Occipital lobe (tissue), 2 donors: ENCODE results near the gene PFKFB2. TPM values are rescaled to one million over a fixed set of nuclear protein-coding genes. Genes with fewer than 3 reads are reported as not detected.

Experiments
- DNase-seq: peaks from one replicate; lab custom pipeline; 2025; lab: John Stamatoyannopoulos, UW
- total RNA-seq: library from RNA; depleted of rRNA; stranded (reverse); fragments of >200 nt; gene quantifications from one replicate; pipeline ENCODE4 v1.2.3, GENCODE V29; 2014

Gene PFKFB2
- total RNA-seq, 1 donor from 2014 or later: 13.6 TPM

DNA sequence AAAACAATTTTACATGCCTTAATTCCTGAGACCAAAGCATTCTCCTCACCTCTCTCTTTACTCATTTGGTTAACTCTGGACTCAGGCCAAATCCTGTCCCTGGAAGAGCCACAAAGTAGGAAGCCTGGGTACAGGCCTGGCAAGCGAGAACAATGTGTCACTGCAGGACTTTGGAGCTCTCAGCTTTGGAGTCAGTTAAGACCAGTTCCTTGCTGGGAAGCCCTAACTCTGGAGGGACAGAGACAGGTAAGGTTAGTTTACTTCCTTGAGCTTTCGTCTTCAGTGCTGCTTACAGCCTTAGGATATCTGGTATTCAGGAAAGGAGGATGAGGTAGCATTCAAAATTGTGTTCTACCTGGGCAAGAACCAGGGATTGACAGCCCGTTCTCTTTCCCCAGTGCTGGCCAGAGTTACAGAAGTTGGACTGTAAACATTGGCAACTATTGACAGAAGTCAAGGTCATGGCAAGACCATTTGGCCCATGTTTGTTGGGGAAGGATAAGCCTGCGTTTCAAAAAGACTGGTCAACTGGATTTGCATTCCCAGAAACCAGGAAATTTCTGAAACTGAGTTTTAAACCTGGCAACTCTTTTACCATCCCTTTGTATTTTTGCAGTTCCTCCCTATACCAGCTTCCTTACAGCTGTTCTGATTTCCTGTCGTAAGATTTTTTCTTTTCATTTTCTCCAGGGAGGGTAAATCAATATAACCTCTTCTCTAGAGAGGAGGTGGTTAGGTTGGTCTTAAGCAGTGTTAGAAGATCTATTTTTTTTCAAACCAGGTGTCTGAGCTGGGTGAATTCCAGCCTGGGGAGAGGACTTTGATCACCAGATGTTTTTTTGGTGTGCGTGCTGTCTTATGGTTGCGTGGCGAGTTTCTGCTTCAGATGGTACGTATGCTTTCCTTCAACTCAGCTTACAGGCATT is 35.9 kb downstream of the PFKFB2 start, which contains the start of gene C4BPB:
TSS of gene C4BPB (plus strand) at position 160 of the 926 bp plus-strand sequence. CDS start at position 832, 672 bp downstream.
- DNase-seq: no peak

DNA sequence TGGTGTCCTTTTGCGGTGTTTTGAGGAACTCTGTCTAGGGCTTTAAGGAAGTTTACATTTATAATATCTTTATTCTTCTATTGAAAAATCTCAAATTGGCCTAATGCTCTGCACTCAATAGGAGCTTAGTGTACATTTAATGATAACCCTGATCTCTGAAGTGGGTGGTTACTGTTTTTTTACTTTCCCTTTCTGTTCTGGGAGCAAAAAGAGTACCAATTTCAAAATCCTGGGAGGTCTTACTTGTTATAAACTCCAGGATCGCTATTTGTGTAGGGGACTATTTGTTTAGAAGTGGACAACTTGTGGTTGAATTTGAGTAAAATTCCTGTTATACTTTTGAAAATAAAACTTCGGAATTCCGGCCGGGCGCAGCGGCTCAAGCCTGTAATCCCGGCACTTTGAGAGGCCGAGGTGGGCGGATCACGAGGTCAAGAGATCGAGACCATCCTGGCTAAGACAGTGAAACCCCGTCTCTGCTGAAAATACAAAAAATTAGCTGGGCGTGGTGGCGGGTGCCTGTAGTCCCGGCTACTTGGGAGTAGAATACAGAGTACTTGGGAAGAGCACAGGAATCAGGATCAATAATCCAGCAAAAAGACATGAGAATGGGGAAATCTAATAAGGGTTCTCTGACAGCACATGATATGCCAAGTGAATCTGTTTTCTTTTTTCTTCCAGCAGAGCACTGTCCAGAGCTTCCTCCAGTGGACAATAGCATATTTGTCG is 36.7 kb downstream of the PFKFB2 start:
- DNase-seq: no peak

DNA sequence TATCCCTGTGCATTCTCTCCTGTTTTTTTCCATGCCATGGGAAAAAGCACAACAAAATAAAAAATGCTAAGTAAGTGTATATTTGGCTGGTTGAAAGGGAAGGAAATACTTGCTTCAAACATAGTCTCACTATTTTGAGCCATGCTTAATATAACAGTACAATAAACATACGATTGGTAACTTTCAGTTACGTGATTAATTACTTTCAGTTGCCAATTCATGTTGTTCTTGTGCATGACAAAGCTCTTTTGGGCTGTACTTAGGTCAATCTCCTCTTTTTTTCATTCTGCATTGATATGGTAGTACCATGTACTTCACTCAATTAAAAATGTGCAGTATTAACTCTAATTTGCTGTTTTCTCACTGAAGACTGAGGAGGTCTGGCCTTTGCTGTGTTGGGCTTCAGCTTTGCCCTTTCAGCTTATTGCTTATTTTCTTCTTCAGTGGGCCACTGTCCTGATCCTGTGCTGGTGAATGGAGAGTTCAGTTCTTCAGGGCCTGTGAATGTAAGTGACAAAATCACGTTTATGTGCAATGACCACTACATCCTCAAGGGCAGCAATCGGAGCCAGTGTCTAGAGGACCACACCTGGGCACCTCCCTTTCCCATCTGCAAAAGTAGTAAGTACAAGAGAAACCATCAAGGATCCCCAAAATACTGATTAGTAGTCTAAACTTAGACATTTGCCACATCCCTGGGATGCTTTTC is 38.3 kb downstream of the PFKFB2 start:
- DNase-seq: no peak

DNA sequence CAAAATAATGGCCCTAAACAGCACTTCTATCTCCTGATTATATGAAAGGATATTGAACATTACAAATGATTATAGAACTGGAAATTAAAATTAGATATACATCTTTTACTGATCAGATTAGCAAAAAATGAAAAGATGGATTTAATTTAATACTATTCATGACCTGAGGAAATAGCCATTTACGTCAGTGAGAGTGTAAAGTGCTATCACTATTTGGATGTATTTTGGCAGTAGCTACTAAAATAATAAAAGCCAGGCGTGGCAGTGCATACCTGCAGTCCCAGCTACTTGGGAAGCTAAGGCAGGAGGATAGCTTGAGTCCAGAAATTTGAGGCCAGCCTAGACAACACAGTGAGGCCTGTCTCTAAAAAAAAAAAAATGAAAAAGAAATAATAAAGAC is 40.9 kb downstream of the PFKFB2 start:
- DNase-seq: no peak

DNA sequence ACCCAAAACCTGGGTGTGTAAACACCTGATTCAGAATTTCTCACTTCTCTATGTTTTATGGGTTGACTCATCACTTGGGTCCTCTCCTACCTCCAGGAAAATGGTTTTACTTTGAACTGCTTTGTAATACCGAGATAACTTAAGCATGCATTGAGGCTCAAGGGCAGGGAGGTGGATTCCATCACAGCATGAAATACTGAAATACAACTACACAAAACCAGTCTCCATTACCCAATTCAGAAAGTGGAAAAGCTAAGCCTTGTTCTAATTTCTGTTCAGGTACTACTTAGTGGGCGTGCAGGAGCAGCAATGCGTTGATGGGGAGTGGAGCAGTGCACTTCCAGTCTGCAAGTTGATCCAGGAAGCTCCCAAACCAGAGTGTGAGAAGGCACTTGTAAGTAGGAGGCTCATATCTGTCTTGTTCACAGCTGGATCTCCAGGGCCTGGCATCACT is 44.8 kb downstream of the PFKFB2 start:
- no peak for DNase-seq

DNA sequence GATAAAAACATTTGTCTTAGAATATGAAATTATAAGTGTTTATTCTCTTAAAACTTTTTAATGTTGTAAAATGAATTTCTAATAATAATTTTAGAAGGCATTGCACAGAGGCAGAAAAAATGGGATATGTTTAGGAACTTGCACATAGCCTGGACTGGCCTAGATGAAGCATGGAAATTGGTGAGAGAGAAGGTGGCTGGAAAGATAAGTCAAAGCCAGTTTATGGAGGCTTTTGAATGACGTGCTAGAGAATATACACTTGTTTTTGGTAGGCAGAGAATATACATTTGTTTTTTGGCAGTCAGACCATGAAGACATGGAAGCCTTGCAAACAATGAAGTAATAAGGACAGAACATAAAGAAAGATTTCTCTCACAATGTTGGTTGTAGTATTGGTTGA is 48.6 kb downstream of the PFKFB2 start:
- DNase-seq: no peak

DNA sequence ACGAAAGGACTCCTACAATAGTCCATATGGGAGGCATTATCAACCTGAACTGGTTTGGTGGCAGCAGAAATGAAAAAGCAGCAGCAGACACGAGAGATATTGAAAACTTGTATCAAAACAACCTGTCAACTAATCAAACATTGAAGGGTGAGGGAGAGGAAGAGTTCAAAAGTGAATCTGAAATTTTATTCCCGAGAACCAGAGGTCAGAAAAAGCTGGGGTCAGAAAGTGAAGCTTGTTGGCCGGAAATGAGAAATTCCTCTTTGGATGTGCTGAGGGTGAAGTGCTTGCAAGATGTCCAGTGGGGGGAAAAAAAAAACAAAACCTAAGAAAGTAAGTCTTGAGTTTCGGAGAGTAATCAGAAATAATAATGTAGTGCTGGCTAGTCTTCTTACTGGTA is 49.1 kb downstream of the PFKFB2 start:
- no peak for DNase-seq

DNA sequence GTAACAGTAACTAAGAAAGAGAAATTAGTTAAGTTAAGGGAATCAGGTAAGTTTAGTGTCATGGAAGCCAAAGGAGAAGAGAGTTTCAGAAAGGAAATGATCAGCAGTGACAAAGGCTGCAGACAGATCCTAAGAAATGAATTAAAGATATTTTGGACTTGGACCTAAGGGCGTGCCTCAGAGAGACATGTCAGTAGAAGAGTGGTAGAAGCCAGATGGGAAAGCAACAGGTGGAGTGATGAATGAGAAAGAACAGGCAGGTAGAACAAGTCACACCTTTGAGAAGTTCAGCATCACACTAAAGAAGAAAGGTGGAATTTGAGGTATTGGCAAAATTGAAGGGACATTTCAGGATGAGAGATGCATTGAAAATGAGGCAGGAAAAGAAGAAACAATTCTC is 49.6 kb downstream of the PFKFB2 start:
- DNase-seq: no peak

DNA sequence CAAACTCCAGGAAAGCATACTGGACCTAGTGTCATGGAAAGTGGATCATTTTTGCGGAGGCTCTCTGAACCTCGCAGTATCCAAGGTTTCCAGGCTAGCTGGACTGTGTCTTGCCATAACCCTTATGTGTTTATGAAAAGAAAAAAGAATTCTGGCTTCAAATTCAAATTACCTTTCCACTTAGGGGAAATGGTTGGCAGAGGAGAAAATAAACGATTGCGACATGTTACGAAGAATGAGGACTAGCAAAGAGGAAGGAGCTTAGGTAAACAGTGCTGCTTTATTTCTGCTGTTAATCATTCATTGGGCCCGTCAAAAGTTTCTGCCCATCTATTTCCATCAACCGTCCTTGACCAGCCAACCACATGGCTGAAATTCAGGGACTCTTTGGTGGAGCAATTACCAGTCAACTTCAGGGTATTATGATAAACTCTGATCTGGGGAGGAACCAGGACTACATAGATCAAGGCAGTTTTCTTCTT is 50.9 kb downstream of the PFKFB2 start, which contains the start of gene C4BPA:
TSS of gene C4BPA (plus strand) at position 342 of the 482 bp plus-strand sequence. CDS start 8,793 bp downstream, outside the sequence.
- no peak for DNase-seq

DNA sequence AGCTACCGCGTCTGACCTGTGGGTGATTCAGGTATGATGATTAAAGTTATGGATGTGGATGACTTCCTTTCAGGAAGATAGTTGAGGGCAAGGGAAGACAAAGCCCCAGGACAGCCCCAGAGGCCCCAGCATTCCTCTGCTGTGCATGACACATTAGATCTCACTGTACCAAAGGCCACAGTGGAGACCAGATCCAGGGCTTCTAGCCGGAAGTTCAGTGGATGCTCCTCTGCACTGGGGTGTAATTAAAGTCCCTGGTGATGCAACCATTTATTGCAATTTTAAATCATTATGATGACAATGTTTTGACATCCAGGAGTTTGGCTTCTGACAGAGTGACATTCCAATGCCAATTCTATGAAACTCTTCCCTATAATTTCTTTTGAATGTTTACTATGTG is 55.9 kb downstream of the PFKFB2 start:
- no peak for DNase-seq

DNA sequence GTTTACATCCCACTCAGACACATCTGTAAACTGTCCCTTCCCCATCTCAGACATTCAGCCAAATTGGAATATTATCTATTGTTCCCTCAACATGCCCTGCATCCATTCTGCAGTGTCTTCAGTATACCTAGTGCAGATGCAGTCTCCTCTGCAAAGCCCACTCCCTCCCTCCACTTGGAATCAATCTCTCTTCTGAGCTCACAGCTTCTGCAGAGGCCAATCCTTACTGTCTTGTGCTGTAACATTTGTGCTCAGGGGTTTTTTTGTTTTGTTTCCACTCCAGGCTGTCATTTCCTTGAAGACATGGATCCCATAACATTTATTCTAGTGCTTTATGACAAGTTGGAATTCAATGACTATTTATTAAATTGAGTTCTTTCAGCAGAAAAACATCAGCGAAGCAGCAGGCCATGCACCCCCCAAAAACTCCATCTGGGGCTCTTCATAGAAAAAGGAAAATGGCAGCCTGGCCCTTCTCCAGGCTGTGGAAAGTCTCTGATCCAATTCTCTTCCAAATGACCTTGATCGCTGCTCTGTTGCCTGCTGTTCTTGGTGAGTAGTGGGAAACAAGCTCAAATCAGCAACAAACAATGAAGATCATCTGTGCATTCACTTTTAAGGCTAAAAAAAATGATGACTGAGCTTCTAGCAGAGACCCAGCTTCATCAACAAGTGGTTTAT is 59.7 kb downstream of the PFKFB2 start:
- DNase-seq: no peak

DNA sequence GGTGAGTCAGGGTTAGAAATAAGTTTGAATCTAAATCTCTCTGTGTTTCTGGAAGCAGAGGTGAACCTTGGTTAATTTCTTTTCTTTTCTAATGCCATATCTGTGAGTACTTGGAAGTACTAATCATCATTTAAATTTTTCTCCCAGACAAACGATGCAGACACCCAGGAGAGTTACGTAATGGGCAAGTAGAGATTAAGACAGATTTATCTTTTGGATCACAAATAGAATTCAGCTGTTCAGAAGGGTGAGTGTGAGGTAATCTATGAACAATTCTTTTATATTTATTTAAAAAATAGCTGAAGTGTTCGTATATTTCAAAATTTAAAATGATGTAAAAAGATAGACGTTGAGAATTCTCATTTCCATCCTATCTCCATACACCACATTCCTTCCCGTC is 62.2 kb downstream of the PFKFB2 start:
- DNase-seq: no peak

DNA sequence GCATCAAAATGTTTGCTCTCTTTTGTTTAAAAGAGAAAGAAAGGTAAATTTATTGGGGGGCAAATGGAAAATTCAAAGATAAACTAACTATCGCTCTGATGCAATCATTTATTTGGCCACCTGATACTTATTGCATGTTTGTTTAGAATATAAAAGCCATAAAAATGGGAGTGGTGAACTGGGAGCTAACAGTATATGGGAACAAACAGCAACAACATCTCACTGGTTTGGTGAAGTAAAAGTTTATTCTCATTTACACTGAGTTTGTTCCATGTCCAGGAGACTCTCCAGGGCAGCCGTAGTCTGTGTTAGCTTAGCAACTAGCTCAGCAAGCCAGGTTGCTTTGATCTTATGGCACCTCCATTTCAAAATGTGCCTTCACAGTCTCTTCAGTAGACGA is 71.3 kb downstream of the PFKFB2 start:
- DNase-seq: no peak

DNA sequence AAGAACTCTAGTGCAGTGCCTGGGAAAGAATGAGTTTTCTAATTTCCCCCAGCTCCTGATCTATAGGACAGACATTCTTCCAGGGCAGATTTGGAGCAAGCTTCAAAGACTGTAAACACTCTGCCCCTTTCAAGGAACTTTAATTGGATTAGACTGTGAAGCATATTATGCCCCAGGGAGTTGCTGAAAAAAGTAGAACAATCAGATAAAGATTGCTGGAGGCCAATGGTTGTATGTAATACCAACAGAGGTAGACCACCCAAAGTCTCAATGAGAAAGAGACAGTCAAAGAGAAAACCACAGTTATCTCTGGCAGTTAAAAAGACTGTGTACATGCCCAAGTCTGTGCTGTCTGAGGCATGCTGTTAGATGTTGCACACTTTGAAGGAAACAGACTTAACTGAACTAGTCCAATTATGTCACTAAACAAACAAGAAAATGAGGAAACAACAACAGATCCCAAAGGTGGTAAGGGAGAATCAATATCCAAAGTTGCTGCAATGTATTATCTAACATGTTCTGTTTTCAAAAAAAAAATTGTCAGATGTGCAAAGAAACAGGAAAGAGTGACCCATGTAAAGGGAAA is 75.4 kb downstream of the PFKFB2 start:
- DNase-seq: no peak

DNA sequence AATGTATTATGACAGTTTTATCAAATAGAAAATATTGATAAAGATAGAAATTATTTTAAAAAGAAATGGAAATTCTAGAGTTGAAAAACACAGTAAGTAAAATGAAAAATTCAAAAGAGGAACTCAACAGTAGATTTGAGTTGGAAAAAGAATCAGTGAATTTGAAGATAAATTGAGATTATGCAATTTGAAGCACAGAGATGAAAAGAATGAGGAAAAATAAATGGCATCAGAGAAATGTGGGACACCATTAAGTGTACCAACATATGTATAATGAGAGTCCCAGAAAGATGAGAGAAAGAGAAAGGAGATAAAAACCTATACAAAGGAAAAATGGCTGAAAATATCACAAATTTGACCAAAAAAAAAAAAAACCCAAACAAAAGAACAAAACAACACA is 76.0 kb downstream of the PFKFB2 start:
- no peak for DNase-seq

Other genes starting within 250 kb of the PFKFB2 start
- 0.47 TPM for gene IL20, start 187.7 kb upstream of the PFKFB2 start, total RNA-seq
- not detected for gene IL24, start 155.8 kb upstream of the PFKFB2 start, total RNA-seq
- gene FCMR, start 131.3 kb upstream of the PFKFB2 start, total RNA-seq: 0.47 TPM
- gene PIGR, start 106.8 kb upstream of the PFKFB2 start, total RNA-seq: not detected
- gene FCAMR, start 82.8 kb upstream of the PFKFB2 start, total RNA-seq: not detected
- gene C1orf116, start 20.5 kb upstream of the PFKFB2 start, total RNA-seq: not detected
- gene YOD1, start 2.1 kb upstream of the PFKFB2 start, total RNA-seq: 24.5 TPM
- not detected for gene C4BPB, start 35.6 kb downstream of the PFKFB2 start, total RNA-seq
- not detected for gene C4BPA, start 51.0 kb downstream of the PFKFB2 start, total RNA-seq